HepG2 (cell line): ENCODE results near the gene TBC1D7. TPM values are rescaled to one million over a fixed set of nuclear protein-coding genes. Genes with fewer than 3 reads are reported as not detected.
A peak's percentile ranks its signal among the peaks of the same experiment; 100 is the strongest.
"Not testable (repeated sequence)": the region's sequence is repeated elsewhere in the genome, so short reads cannot be mapped to it uniquely, and the experiment has no call there.

Source experiments
- ATAC-seq: fragments of 200-7000 bp; cut with Tn5 transposase; 3 replicates; pipeline ENCODE4 v1.9.1; 2020; ENCODE audit warnings: mild to moderate bottlenecking, moderate library complexity
- BruUV-seq: library from RNA; stranded (reverse); fragments of 400-500 nt; replicated peaks from 2 replicates; lab custom pipeline; 2021; lab: Mats Ljungman, UMichigan
- CTCF ChIA-PET: fragments of 300-600 bp; formaldehyde crosslinking; extraction: SDS; loops from one replicate; lab custom pipeline; 2021; ENCODE audit warnings: low total read pairs, inconsistent platforms, low intra/inter-chr PET ratio; lab: Yijun Ruan, JAX
- POLR2A ChIA-PET: fragments of 350-600 bp; sonication (Branson Sonifier 250); formaldehyde crosslinking; loops from one replicate; lab custom pipeline; 2020; ENCODE audit warnings: antibody characterized with exemption, inconsistent platforms; lab: Yijun Ruan, JAX
- DNase-seq: peaks from one replicate; pipeline ENCODE4 v3.0.0-alpha.2; 2015; ENCODE audit warnings: low spot score
- FAIRE-seq: peaks from 3 replicates; lab custom pipeline; 2011; peaks lifted over from hg19 to GRCh38; lab: Jason Lieb, UNC
- H2AFZ ChIP-seq: one replicate; pipeline ENCODE4 v1.6.1; 2011; ENCODE audit warnings: low read length, inconsistent platforms
- H3K27ac ChIP-seq: fragments of 300-600 bp; 3 replicates; pipeline ENCODE4 v1.8.0; 2011; ENCODE audit warnings: mixed run types, mild to moderate bottlenecking, mixed read lengths, low read length, inconsistent platforms; ENCODE audit not compliant: insufficient read depth; ENCODE audit errors: extremely low read length
- H3K27me3 ChIP-seq, 2 experiments: fragments of 200-600 bp in 1 of 2; 2 replicates in 1 of 2; 3 replicates in 1 of 2; pipeline versions ENCODE4 v1.6.0 to v1.8.0; 2011; ENCODE audit warnings: low read length in 2 of 2, mild to moderate bottlenecking in 2 of 2, moderate library complexity in 2 of 2, inconsistent platforms in 1 of 2; ENCODE audit not compliant: insufficient read depth in 2 of 2, control insufficient read depth in 1 of 2
- H3K36me3 ChIP-seq, 2 experiments: fragments of 200-600 bp in 1 of 2; replicated peaks in 1 of 2; 2 replicates in 1 of 2; 3 replicates in 1 of 2; pipeline versions ENCODE4 v1.5.1 to v1.8.0; 2011; ENCODE audit warnings: low read length in 2 of 2, inconsistent platforms in 1 of 2; ENCODE audit not compliant: insufficient read depth in 2 of 2, control insufficient read depth in 1 of 2
- H3K4me1 ChIP-seq: 2 replicates; pipeline ENCODE4 v1.5.1; 2012; ENCODE audit warnings: low read length, inconsistent platforms; ENCODE audit not compliant: insufficient read depth
- H3K4me2 ChIP-seq: 2 replicates; pipeline ENCODE4 v1.6.0; 2011; ENCODE audit warnings: low read depth, low read length, inconsistent platforms
- H3K4me3 ChIP-seq, 3 experiments: fragments of 200-600 bp in 1 of 3; sonication (generic), shearing (Covaris generic) in 1 of 3; replicated peaks in 1 of 3; 2 replicates each; pipeline ENCODE4 v1.5.1; 2011 to 2016; ENCODE audit warnings: low read length in 3 of 3, inconsistent platforms in 2 of 3, low read depth in 2 of 3, mild to moderate bottlenecking in 2 of 3, control low read depth in 1 of 3, mixed read lengths in 1 of 3; ENCODE audit not compliant: insufficient read depth in 1 of 3
- H3K79me2 ChIP-seq: one replicate; pipeline ENCODE4 v1.6.1; 2011; ENCODE audit warnings: low read length, inconsistent platforms; ENCODE audit not compliant: insufficient read depth
- H3K9ac ChIP-seq: 2 replicates; pipeline ENCODE4 v1.6.0; 2011; ENCODE audit warnings: mild to moderate bottlenecking, low read depth, low read length, inconsistent platforms; ENCODE audit not compliant: insufficient read depth
- H3K9me3 ChIP-seq: 2 replicates; pipeline ENCODE4 v1.5.1; 2012; ENCODE audit warnings: mild to moderate bottlenecking, low read length
- H4K20me1 ChIP-seq: 2 replicates; pipeline ENCODE4 v1.6.0; 2011; ENCODE audit warnings: inconsistent platforms, mild to moderate bottlenecking, low read length, moderate library complexity; ENCODE audit not compliant: insufficient read depth
- CREM ChIP-seq, 2 experiments: sonication (generic) in 1 of 2; formaldehyde crosslinking in 1 of 2; IDR thresholded peaks; 2 replicates each; pipeline versions ENCODE4 v1.4.0 to v1.6.1; 2016 to 2020; ENCODE audit warnings: antibody characterized with exemption in 1 of 2, mild to moderate bottlenecking in 1 of 2, missing genetic modification reagents in 1 of 2
- FOXA1 ChIP-seq, 2 experiments: fragments of 450-650 bp in 1 of 2; sonication (generic) in 1 of 2; formaldehyde crosslinking in 1 of 2; IDR thresholded peaks; 2 replicates each; pipeline versions ENCODE4 v1.4.0 to v1.6.1; 2016 to 2020; ENCODE audit warnings: missing genetic modification reagents in 1 of 2
- ZHX1 ChIP-seq: sonication (generic); formaldehyde crosslinking; IDR thresholded peaks from 2 replicates; pipeline ENCODE4 v1.8.1; 2022; ENCODE audit warnings: low read depth, mild to moderate bottlenecking, missing genetic modification reagents
- ZNF34 ChIP-seq: sonication (generic); formaldehyde crosslinking; IDR thresholded peaks from 2 replicates; pipeline ENCODE4 v1.4.0; 2020; ENCODE audit warnings: mild to moderate bottlenecking, missing genetic modification reagents, borderline replicate concordance
- WGBS: methylation state at CpG from one replicate; pipeline ENCODE4 v1.1.6; 2017; ENCODE audit warnings: low lambda C conversion rate; 5-methylcytosine and 5-hydroxymethylcytosine counted together
- in situ Hi-C: cut with HindIII; loops from 2 replicates; pipeline ENCODE4 v1.10.0; 2017; ENCODE audit warnings: low pct_unique_long_range_greater_than_20kb; ENCODE audit not compliant: extremely low pct_ligation_motif_present
- intact Hi-C: fragments of 100-400 bp; cut with micrococcal nuclease; formaldehyde crosslinking; loops from one replicate; pipeline ENCODE4 v1.10.0; 2022; ENCODE audit not compliant: unreplicated experiment
- polyA plus RNA-seq, 8 experiments: library from polyadenylated mRNA; depleted of rRNA in 3 of 8; stranded (reverse) in 7 of 8; unstranded in 1 of 8; fragments of >200 nt; fragmentation: Illumina TruSeq in 4 of 8; extraction: Trizol in 4 of 8; gene quantifications; 2 replicates each; pipeline versions ENCODE4 v1.2.1 to v1.2.3, GENCODE V29; 2011 to 2016; ENCODE audit warnings: low read depth in 4 of 8, missing spikeins in 1 of 8, mixed read lengths in 1 of 8; ENCODE audit not compliant: insufficient read depth in 1 of 8
- total RNA-seq, 5 experiments: library from RNA; depleted of rRNA; stranded (reverse); fragments of >200 nt; fragmentation: Illumina TruSeq; extraction: Trizol; gene quantifications; 2 replicates each; pipeline ENCODE4 v1.2.3, GENCODE V29; 2016; ENCODE audit warnings: low read depth in 1 of 5

TBC1D7 gene
- total and polyA plus RNA-seq, 2 of the 13 experiments (the other 11 are each of a cell fraction or from before 2014, with no cell fraction given), result 23.3 to 30.8 TPM

DNA sequence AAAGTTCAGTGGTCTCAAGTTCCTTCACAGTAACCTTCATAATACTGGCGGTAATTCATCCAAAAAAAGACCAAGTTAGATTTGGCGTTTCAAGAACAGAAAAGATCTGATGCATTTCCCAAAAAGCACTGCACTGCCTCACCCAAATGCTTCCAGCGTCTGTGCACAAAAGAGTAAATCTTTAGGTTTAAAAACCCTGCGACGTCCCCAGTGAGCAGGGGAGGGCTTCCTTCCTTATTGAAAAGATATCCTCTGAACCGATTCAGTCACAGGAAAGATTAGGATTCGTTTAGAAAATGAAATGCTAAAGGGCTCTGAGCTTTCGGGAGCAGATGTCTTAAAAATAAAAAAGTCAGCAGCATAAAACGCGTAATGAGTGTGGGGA is 654 bp downstream of the TBC1D7 start (continued):
- TF ChIP-seq ZHX1 (CRISPR knock-in tag) (0 out of 2 replicates have a peak, but pooled peaks have one; percentile 5), ZNF34 (CRISPR knock-in tag) (no peak)

DNA sequence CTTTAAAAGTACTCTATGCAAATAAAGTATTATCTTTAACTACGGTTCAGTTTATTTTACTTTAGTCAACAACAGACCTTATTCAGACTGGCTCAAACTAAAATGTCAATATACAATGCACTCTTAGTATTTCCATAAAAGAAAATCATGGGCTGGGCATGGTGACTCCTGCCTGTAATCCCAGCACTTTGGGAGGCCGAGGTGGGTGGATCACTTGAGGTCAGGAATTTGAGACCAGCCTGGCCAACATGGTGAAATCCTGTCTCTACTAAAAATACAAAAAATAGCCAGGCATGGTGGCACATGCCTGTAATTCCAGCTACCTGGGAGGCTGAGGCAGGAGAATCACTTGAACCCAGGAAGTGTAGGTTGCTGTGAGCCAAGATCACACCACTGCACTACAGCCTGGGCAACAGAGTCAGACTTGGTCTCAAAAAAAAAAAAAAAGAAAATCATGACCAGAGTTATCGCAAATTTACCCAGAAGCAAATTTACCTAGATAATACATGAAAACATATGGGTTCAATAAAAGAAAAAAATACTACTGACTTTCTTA is 2.2 kb downstream of the TBC1D7 start:
- in situ Hi-C loops; H3K9ac ChIP-seq; H3K9me3 ChIP-seq; BruUV-seq; H3K79me2 ChIP-seq; ATAC-seq; H3K27ac ChIP-seq; POLR2A ChIA-PET; H2AFZ ChIP-seq; H4K20me1 ChIP-seq; intact Hi-C loops; H3K27me3 ChIP-seq; H3K4me3 ChIP-seq; TF ChIP-seq CREM (CRISPR knock-in tag; IDR thresholded peaks at IDR 0.05): not testable (repeated sequence)
- H3K4me2 ChIP-seq, result 0 out of 2 replicates have a peak overlapping the region, but pooled peaks have one; percentile 0
- FAIRE-seq (peak; percentile 37), DNase-seq (peak; percentile 53)
- TF ChIP-seq FOXA1 (IDR thresholded peaks at IDR 0.05) (peak; percentile 22; the same call in 1 of the 2 replicates), FOXA1 (CRISPR knock-in tag; IDR thresholded peaks at IDR 0.05) (0 out of 2 replicates have a peak, but pooled peaks have one; percentile 19), CREM (IDR thresholded peaks at IDR 0.05) (peak; percentile 33; the same call in 1 of the 2 replicates)
- WGBS, result 45% methylated on average over 3 of the region's 3 CpGs
- H3K36me3 ChIP-seq, result peaks cover 3 to 36% of the 10 kb centered on the region in 2 experiments; a peak in 4 of 5 replicates
- CTCF ChIA-PET, result interaction anchor here (0.7 kb wide), 1 partner anchor 37 kb away, joined by 3 read pairs; no protein-coding TSS in a partner anchor
- peaks cover 29% of the 10 kb centered on the region for H3K4me1 ChIP-seq
